H1 (cell line): ENCODE data around the gene MYH9.

ENCODE experiments used
- BRCA1 ChIP-seq: IDR thresholded peaks from 2 replicates; pipeline ENCODE4 v1.6.1; 2012; ENCODE audit warnings: low read depth, low read length, improper control_type of control experiment
- CTCF ChIP-seq, 3 experiments: IDR thresholded peaks; 1 replicate in 2 of 3; 2 replicates in 1 of 3; pipeline versions ENCODE4 v1.5.1 to v1.6.1; 2011; ENCODE audit warnings: low read length in 3 of 3, mild to moderate bottlenecking in 3 of 3, inconsistent platforms in 2 of 3, low read depth in 1 of 3, moderate library complexity in 1 of 3; ENCODE audit not compliant: insufficient read depth in 1 of 3; ENCODE audit errors: control extremely low read depth in 1 of 3
- EZH2 ChIP-seq: fragments of 200-600 bp; sonication (generic); IDR thresholded peaks from 2 replicates; pipeline ENCODE4 v1.7.1; 2012; ENCODE audit warnings: low read depth, mild to moderate bottlenecking, moderate library complexity, low read length, inconsistent platforms; ENCODE audit not compliant: severe bottlenecking
- MAX ChIP-seq: IDR thresholded peaks from 2 replicates; pipeline ENCODE4 v1.6.1; 2012; ENCODE audit warnings: inconsistent platforms
- POLR2A ChIP-seq, 2 experiments: IDR thresholded peaks; 1 replicate in 1 of 2; 2 replicates in 1 of 2; pipeline ENCODE4 v1.6.1; 2011; ENCODE audit warnings: low read depth in 2 of 2, low read length in 2 of 2, mild to moderate bottlenecking in 2 of 2; ENCODE audit errors: control extremely low read depth in 1 of 2
- SP1 ChIP-seq: IDR thresholded peaks from 2 replicates; pipeline ENCODE4 v1.6.1; 2011; ENCODE audit warnings: low read depth, low read length
- TEAD4 ChIP-seq: IDR thresholded peaks from 2 replicates; pipeline ENCODE4 v1.6.1; 2012; ENCODE audit warnings: low read depth, low read length, inconsistent platforms, mixed read lengths

DNA sequence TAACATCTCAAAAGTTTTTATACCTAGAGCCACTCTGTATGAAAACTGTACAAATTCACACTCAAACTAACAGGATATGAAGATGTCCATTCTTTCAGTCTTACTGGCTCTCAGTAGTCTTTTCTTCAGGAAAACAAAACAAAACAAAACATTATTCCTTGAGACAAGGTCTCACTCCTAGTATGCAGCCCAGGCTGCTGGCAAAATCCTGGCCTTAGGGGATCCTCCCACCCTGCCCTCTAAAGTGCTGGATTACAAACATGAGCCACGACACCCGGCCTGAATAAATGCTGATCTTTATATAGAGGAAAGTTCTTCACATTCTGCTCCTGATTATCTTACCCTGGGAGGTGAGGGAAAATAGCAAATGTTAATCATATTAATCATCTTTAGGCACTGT is 153.6 kb downstream of the MYH9 start:
- TF ChIP-seq MAX (no peak), CTCF (IDR thresholded peaks at IDR 0.05; ENCODE audit: control extremely low read depth in 1 of 3, insufficient read depth in 1 of 3, low read depth in 1 of 3, low read length in 3 of 3) (no peak), TEAD4 (no peak), POLR2A (IDR thresholded peaks at IDR 0.05; ENCODE audit: control extremely low read depth in 1 of 2, low read depth in 2 of 2, low read length in 2 of 2) (no peak), BRCA1 (no peak), EZH2 (no peak), SP1 (no peak)
